ENCODE data around the gene UQCR11. TPM values are rescaled to one million over a fixed set of nuclear protein-coding genes. Genes with fewer than 3 reads are reported as not detected.

UQCR11 gene
- total RNA-seq, 1 donor from 2014 or later = 203 TPM

DNA sequence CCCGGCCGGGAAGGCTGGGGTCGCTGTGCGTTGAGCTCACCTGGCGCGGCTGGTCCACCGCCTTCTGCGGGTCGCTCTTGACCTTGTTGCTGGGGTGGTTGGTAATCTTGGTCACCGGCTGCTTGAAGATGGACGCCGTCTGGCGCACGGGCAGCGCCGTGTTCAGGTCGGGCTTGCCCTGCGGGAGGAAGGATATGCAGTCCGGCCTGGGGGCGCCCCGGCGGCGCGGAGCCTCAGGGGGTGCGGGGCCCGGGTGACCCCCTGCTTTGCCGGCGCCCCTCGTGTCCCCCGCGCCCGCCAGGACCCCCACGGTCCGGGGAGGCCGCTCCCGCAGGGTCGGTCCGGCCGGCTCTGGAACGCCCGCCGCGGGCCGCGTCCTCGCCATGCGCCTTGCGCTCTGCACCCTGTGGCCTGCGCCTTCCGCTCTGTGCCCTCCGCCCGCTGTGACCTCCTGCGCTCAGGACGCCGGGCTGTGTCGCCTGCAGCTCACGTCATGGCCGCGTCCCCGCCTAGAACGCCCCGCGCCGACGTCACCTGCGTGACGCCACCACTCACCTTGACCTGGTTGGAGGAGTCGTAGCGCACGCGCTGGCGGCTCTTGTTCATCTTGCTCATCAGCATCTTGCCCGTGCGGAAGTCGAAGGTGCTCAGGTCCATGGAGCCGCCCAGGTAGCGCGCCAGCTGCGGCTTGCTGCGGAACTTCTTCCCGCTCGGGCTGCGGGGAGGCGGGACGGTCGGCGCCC is 20.6 kb downstream of the UQCR11 start:
- no peak for DNase-seq (ENCODE audit: extremely low spot score, unreplicated experiment)
- TF ChIP-seq, protein P1, sequence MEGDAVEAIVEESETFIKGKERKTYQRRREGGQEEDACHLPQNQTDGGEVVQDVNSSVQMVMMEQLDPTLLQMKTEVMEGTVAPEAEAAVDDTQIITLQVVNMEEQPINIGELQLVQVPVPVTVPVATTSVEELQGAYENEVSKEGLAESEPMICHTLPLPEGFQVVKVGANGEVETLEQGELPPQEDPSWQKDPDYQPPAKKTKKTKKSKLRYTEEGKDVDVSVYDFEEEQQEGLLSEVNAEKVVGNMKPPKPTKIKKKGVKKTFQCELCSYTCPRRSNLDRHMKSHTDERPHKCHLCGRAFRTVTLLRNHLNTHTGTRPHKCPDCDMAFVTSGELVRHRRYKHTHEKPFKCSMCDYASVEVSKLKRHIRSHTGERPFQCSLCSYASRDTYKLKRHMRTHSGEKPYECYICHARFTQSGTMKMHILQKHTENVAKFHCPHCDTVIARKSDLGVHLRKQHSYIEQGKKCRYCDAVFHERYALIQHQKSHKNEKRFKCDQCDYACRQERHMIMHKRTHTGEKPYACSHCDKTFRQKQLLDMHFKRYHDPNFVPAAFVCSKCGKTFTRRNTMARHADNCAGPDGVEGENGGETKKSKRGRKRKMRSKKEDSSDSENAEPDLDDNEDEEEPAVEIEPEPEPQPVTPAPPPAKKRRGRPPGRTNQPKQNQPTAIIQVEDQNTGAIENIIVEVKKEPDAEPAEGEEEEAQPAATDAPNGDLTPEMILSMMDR (IDR thresholded peaks at IDR 0.05) = no peak
- H3K4me1 Mint-ChIP-seq (ENCODE audit: unreplicated experiment) = peaks cover 10% of the 10 kb centered on the region
- H3K4me3 Mint-ChIP-seq (ENCODE audit: unreplicated experiment) = no peak overlapping the region
- H3K9me3 Mint-ChIP-seq (ENCODE audit: unreplicated experiment) = no peaks in the 10 kb centered on the region
- no peaks in the 10 kb centered on the region for H3K27me3 Mint-ChIP-seq (ENCODE audit: unreplicated experiment)
- H3K27ac Mint-ChIP-seq (ENCODE audit: unreplicated experiment) = no peak overlapping the region
- H3K36me3 Mint-ChIP-seq (ENCODE audit: unreplicated experiment) = peaks cover 14% of the 10 kb centered on the region

DNA sequence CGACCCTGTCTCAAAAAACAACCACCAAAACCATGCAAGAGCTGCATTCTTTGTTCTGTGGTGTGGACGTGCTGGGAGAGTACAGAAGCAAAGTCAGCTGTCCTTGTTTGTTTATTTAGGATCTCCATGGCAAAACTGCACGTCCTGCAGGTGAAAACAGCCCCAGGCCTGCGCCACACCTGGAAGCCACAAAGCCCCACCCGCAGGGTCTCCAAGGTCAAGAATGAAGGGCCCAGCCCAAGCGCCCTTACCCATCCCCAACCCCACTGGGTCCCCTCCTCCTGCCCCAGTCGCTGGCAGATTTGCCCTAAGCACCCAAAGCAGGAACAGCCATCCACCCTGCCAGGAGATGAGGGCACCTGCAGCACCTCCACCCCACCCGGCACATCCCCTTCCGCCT is 23.1 kb downstream of the UQCR11 start:
- Mint-ChIP-seq H3K27me3 (ENCODE audit: unreplicated experiment) (no peaks in the 10 kb centered on the region), H3K36me3 (ENCODE audit: unreplicated experiment) (peaks cover 18% of the 10 kb centered on the region), H3K27ac (ENCODE audit: unreplicated experiment) (no peak overlapping the region), H3K4me1 (ENCODE audit: unreplicated experiment) (no peaks in the 10 kb centered on the region), H3K4me3 (ENCODE audit: unreplicated experiment) (no peak overlapping the region), H3K9me3 (ENCODE audit: unreplicated experiment) (no peaks in the 10 kb centered on the region)
- no peak for DNase-seq (ENCODE audit: extremely low spot score, unreplicated experiment)
- TF ChIP-seq, protein P1 (IDR thresholded peaks at IDR 0.05) = no peak

DNA sequence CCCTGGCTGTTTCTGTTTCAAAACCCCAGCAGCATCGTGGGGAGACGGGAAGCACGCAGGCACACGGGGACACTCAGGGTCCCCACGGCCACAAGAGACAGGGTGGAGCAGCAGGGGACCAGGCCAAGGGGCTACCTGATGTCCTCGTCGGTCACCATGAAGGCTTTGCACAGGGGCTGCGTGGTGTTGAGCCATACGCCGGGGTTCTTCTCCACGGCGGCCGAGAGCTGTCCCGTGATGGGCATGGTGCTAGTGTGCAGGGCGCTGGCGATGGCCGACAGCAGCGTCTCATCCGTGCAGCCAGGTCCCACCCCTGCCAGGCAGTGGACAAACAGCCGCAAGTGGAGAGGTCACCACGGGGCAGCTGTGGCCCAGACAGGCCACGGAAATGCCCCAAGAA is 24.3 kb downstream of the UQCR11 start:
- no peaks in the 10 kb centered on the region for H3K27me3 Mint-ChIP-seq (ENCODE audit: unreplicated experiment)
- no peaks in the 10 kb centered on the region for H3K9me3 Mint-ChIP-seq (ENCODE audit: unreplicated experiment)
- TF ChIP-seq, protein P1 (IDR thresholded peaks at IDR 0.05) = no peak
- H3K4me3 Mint-ChIP-seq (ENCODE audit: unreplicated experiment) = no peak overlapping the region
- H3K4me1 Mint-ChIP-seq (ENCODE audit: unreplicated experiment) = no peaks in the 10 kb centered on the region
- H3K27ac Mint-ChIP-seq (ENCODE audit: unreplicated experiment) = no peak overlapping the region
- no peak for DNase-seq (ENCODE audit: extremely low spot score, unreplicated experiment)
- peaks cover 18% of the 10 kb centered on the region for H3K36me3 Mint-ChIP-seq (ENCODE audit: unreplicated experiment)

GRCh38 chr19:1580382-1580781 is 24.9 kb downstream of the UQCR11 start:
- no peak for DNase-seq (ENCODE audit: extremely low spot score, unreplicated experiment)
- TF ChIP-seq, protein P1 (IDR thresholded peaks at IDR 0.05) = no peak
- peaks cover 18% of the 10 kb centered on the region for H3K36me3 Mint-ChIP-seq (ENCODE audit: unreplicated experiment)
- H3K9me3 Mint-ChIP-seq (ENCODE audit: unreplicated experiment) = no peaks in the 10 kb centered on the region
- H3K27me3 Mint-ChIP-seq (ENCODE audit: unreplicated experiment) = no peaks in the 10 kb centered on the region
- H3K4me1 Mint-ChIP-seq (ENCODE audit: unreplicated experiment) = no peaks in the 10 kb centered on the region
- H3K27ac Mint-ChIP-seq (ENCODE audit: unreplicated experiment) = no peak overlapping the region
- H3K4me3 Mint-ChIP-seq (ENCODE audit: unreplicated experiment) = no peak overlapping the region

DNA sequence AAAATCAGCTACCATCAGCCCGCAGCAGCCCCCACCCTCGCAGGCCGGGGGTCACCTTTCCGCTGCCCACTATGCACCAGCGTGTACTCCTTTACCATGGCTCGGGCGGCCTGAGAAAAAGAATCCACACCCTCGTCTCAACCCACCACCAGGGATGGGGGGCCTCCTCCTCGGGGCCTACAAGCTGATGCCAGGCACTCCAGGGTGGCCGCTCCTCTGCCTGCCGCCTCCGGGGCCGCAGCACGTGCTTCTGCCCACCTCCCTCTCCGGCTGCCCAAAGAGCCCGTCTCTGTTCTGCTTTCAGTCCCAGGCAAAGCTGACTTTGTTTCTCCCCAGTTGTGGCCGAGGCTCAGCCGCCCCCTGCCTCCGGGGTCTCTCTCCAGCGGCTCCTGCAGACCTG is 26.0 kb downstream of the UQCR11 start:
- TF ChIP-seq, protein P1 (IDR thresholded peaks at IDR 0.05) = no peak
- no peaks in the 10 kb centered on the region for H3K9me3 Mint-ChIP-seq (ENCODE audit: unreplicated experiment)
- H3K4me1 Mint-ChIP-seq (ENCODE audit: unreplicated experiment) = no peaks in the 10 kb centered on the region
- peaks cover 15% of the 10 kb centered on the region for H3K36me3 Mint-ChIP-seq (ENCODE audit: unreplicated experiment)
- no peaks in the 10 kb centered on the region for H3K27me3 Mint-ChIP-seq (ENCODE audit: unreplicated experiment)
- DNase-seq (ENCODE audit: extremely low spot score, unreplicated experiment) = no peak
- H3K4me3 Mint-ChIP-seq (ENCODE audit: unreplicated experiment) = no peak overlapping the region
- H3K27ac Mint-ChIP-seq (ENCODE audit: unreplicated experiment) = no peak overlapping the region
